Stimulated activated CD8-positive, alpha-beta memory T cell treated with anti-CD3 and anti-CD28 coated beads, Interleukin-7, amount 100 ng/mL, for 24 hours (primary cell): ENCODE measurements around the gene ZP3.
"Not testable (repeated sequence)": the region's sequence is repeated elsewhere in the genome, so short reads cannot be mapped to it uniquely, and the experiment has no call there.

Source experiments
- DNase-seq: peaks from one replicate; pipeline ENCODE4 v3.0.0-alpha.2; 2020; ENCODE audit warnings: low read depth

Gene ZP3

DNA sequence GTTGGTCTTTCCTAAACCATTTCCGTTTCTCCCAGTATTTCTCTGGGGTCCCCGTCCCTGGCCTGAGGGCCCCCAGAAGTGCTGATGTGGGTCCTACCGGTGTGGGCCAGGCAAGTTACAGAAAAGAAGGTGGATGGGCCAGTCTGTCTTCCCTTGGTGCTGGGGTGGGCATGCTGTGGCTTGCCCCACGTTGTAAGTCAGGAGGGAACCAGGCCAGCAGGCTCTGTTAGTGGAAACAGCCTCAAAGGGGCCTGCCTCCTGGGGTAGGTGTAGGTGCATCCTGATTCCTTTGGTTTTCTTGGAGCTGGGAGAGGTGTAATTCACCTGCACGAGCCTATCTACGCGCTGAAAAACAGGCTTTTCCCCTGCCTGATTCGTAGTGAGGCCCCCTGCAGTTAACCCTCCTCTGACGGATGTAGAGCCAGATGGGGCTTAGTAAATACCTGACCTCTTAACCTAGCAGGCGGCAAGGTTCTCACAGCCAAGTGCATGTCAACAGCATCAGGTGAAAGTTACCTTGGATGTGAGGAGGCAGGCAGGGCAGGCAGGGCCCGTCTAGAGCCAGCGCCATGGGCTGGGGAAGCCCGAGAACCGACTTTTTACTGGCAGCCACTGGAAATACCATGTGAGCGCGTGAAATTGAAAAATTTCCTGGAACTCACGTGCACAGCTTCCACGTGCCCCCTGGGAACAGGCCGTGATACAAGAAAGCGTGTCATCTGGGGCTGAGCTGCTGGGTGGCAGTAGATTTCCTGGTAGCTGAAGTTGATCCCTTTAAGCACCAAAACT is 61.3 kb downstream of the ZP3 start:
- not testable (repeated sequence) for DNase-seq

DNA sequence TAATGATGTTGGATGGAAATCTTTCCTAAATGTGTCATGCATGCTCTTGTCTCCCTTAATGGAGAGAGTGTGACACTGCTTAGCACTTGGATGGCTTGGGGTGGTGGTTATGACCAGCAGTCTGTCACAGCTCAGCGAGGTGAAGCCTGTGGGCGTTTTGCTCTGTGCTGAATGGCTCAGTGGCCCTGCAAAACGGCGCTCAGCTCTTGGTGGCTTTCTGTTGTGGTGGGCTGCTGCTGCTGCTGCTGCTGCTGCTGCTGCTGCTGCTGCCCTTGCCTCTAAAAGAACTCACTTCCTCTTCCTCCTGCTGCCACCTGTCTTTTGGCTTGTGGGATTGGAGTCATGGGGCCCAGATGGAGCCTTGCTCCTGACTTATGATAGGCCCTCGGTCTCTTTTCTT is 61.9 kb downstream of the ZP3 start:
- DNase-seq = not testable (repeated sequence)

DNA sequence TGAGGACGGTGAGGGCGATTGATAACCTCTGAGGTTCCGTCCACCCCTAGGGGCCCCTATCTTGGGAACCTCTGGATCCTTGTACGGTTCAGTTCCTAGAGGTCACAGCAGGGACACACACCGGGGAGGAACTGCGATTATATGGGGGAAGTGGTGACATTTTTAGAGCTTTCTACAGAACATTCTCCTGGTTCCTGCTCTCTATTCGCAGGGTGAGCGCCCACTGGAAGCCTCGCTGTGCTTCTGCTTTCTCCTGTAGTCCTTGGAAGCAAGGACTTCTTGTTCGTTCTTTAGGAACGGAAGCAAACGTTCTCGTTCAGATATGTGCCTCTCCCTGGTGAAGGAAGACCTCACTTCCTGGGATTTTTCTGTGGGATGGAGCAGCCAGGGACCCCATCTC is 63.2 kb downstream of the ZP3 start:
- not testable (repeated sequence) for DNase-seq
